Neural progenitor cell (in vitro differentiated cells): ENCODE data around the gene CPSF7. TPM values are rescaled to one million over a fixed set of nuclear protein-coding genes. Genes with fewer than 3 reads are reported as not detected.

ENCODE experiments used
- DNase-seq: peaks from one replicate; pipeline ENCODE4 v3.0.0-alpha.2; 2016; ENCODE audit warnings: low spot score
- H2AFZ ChIP-seq: fragments of 200-600 bp; sonication (generic); replicated peaks from 2 replicates; pipeline ENCODE4 v1.6.1; 2016; ENCODE audit warnings: antibody characterized with exemption
- H3F3A ChIP-seq: fragments of 200-600 bp; sonication (generic); 2 replicates; pipeline ENCODE4 v1.6.1; 2016; ENCODE audit warnings: antibody characterized with exemption, low read depth
- H3K27ac ChIP-seq: fragments of 200-600 bp; sonication (generic); 2 replicates; pipeline ENCODE4 v1.5.1; 2016; ENCODE audit warnings: mild to moderate bottlenecking
- H3K27me3 ChIP-seq: fragments of 200-600 bp; sonication (generic); 2 replicates; pipeline ENCODE4 v1.6.1; 2016; ENCODE audit warnings: mild to moderate bottlenecking, moderate library complexity
- H3K36me3 ChIP-seq: fragments of 200-600 bp; sonication (generic); 2 replicates; pipeline ENCODE4 v1.5.1; 2016
- H3K4me1 ChIP-seq: fragments of 200-600 bp; sonication (generic); 2 replicates; pipeline ENCODE4 v1.6.1; 2016; ENCODE audit warnings: mixed run types
- H3K4me2 ChIP-seq: fragments of 200-600 bp; sonication (generic); 2 replicates; pipeline ENCODE4 v1.6.1; 2016
- H3K4me3 ChIP-seq: fragments of 200-600 bp; sonication (generic); 2 replicates; pipeline ENCODE4 v1.5.1; 2016
- H3K79me2 ChIP-seq: fragments of 200-600 bp; sonication (generic); 2 replicates; pipeline ENCODE4 v1.6.1; 2016; ENCODE audit warnings: low read depth
- H3K9ac ChIP-seq: fragments of 200-600 bp; sonication (generic); 2 replicates; pipeline ENCODE4 v1.6.1; 2016
- H3K9me3 ChIP-seq: fragments of 200-600 bp; sonication (generic); 2 replicates; pipeline ENCODE4 v1.5.1; 2016; ENCODE audit warnings: low read depth
- H4K20me1 ChIP-seq: fragments of 200-600 bp; sonication (generic); 2 replicates; pipeline ENCODE4 v1.6.1; 2016; ENCODE audit warnings: low read depth
- H3K27ac Mint-ChIP-seq: 3 replicates; pipeline ENCODE4 v1.8.0; 2021; ENCODE audit warnings: mixed read lengths
- H3K27me3 Mint-ChIP-seq: 2 replicates; pipeline ENCODE4 v1.8.0; 2022; ENCODE audit warnings: low read depth, mild to moderate bottlenecking, inconsistent platforms, moderate library complexity, mixed read lengths; ENCODE audit not compliant: insufficient read depth
- H3K36me3 Mint-ChIP-seq: 3 replicates; pipeline ENCODE4 v1.8.0; 2021; ENCODE audit warnings: mixed read lengths
- H3K4me1 Mint-ChIP-seq: 3 replicates; pipeline ENCODE4 v1.8.0; 2021; ENCODE audit warnings: mixed read lengths
- H3K4me3 Mint-ChIP-seq: 3 replicates; pipeline ENCODE4 v1.8.0; 2021; ENCODE audit warnings: mild to moderate bottlenecking, moderate library complexity, mixed read lengths
- H3K9me3 Mint-ChIP-seq: 3 replicates; pipeline ENCODE4 v1.8.0; 2020; ENCODE audit warnings: mixed read lengths
- EZH2 ChIP-seq: fragments of 200-600 bp; sonication (generic); IDR thresholded peaks from 2 replicates; pipeline ENCODE4 v1.6.1; 2017; ENCODE audit warnings: antibody characterized with exemption, mild to moderate bottlenecking, moderate library complexity
- EZH2phosphoT487 ChIP-seq: fragments of 200-600 bp; sonication (generic); IDR thresholded peaks from 2 replicates; pipeline ENCODE4 v1.6.1; 2017; ENCODE audit warnings: antibody characterized with exemption
- total RNA-seq: library from RNA; depleted of rRNA; stranded (reverse); fragments of >200 nt; gene quantifications from 2 replicates; pipeline ENCODE4 v1.2.3, GENCODE V29; 2015; ENCODE audit warnings: low replicate concordance
- TF ChIP-seq, protein P1 (sequence below): fragments of 200-600 bp; sonication (generic); IDR thresholded peaks from 2 replicates; pipeline ENCODE4 v1.5.1; 2017; ENCODE audit warnings: antibody characterized with exemption, mild to moderate bottlenecking

Gene CPSF7
- total RNA-seq, 1 donor from 2014 or later: 60.7 TPM

- H3K27ac ChIP-seq: peak overlapping the region; percentile 99
- peaks cover 40% of the 10 kb centered on the region for H3K36me3 Mint-ChIP-seq
- no peaks in the 10 kb centered on the region for H3K9me3 ChIP-seq
- H3F3A ChIP-seq: peaks cover 57% of the 10 kb centered on the region
- peak overlapping the region; percentile 99 for H3K9ac ChIP-seq
- no peak overlapping the region for H3K27ac Mint-ChIP-seq
- H3K9me3 Mint-ChIP-seq: no peaks in the 10 kb centered on the region
- H3K4me3 Mint-ChIP-seq: peak overlapping the region; percentile 98
- H3K4me1 ChIP-seq: peaks cover 15% of the 10 kb centered on the region
- DNase-seq: peak; percentile 93
- peaks cover 4% of the 10 kb centered on the region for H3K27me3 Mint-ChIP-seq
- H3K4me1 Mint-ChIP-seq: peaks cover 32% of the 10 kb centered on the region
- TF ChIP-seq, protein P1, sequence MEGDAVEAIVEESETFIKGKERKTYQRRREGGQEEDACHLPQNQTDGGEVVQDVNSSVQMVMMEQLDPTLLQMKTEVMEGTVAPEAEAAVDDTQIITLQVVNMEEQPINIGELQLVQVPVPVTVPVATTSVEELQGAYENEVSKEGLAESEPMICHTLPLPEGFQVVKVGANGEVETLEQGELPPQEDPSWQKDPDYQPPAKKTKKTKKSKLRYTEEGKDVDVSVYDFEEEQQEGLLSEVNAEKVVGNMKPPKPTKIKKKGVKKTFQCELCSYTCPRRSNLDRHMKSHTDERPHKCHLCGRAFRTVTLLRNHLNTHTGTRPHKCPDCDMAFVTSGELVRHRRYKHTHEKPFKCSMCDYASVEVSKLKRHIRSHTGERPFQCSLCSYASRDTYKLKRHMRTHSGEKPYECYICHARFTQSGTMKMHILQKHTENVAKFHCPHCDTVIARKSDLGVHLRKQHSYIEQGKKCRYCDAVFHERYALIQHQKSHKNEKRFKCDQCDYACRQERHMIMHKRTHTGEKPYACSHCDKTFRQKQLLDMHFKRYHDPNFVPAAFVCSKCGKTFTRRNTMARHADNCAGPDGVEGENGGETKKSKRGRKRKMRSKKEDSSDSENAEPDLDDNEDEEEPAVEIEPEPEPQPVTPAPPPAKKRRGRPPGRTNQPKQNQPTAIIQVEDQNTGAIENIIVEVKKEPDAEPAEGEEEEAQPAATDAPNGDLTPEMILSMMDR: peak; percentile 59
- no peak for TF ChIP-seq EZH2phosphoT487
- TF ChIP-seq EZH2: peak; percentile 3
- H4K20me1 ChIP-seq: peaks cover 44% of the 10 kb centered on the region
- peak overlapping the region; percentile 91 for H3K4me2 ChIP-seq
- no peaks in the 10 kb centered on the region for H3K27me3 ChIP-seq
- peaks cover 92% of the 10 kb centered on the region for H3K79me2 ChIP-seq
- H3K36me3 ChIP-seq: peaks cover 19% of the 10 kb centered on the region
- H2AFZ ChIP-seq: peak overlapping the region; percentile 78
- peak overlapping the region; percentile 79 for H3K4me3 ChIP-seq
These were observed 457 bp downstream of the CPSF7 start for GRCh38 chr11:61429346-61429690.

DNA sequence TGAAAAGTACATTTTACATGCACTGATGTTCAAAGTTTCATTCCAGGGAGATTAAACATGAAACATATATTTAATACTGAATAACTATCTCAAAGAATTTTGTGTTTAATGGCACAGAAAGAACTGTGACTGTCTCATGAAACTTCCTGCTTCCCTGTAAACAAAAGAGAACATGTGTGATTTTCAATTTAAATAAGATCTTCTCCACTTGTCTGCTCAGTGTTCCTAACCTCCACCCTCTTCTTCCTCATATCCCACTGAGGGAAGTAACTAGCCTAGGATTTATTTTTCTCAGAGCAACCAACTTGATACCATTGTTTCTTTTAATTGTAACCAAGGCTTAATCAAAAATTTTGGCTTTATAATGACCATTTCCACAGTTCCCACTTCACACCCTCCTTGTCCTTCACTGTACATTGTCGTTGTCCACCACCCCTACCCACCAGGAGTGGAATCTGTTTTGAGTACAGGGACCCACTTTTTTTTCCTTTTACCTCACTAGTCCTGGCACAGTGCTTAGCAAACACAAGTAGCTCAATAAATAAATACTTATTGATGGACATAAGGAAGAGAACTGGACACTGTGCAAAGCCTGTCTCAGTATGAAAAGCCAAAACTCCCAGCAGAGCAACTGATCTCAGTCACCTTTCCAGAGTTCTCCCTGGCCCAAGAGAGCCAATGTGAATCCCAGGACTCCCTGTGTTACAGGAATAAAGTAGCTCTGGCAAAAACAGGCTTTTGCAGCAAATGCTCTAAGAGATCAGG lies 4.2 kb downstream of the CPSF7 start:
- peaks cover 23% of the 10 kb centered on the region for H3K4me1 Mint-ChIP-seq
- Histone ChIP-seq H3K27me3 (no peaks in the 10 kb centered on the region), H3K4me1 (peaks cover 6% of the 10 kb centered on the region), H3K36me3 (peaks cover 32% of the 10 kb centered on the region), H3K27ac (peak overlapping the region; percentile 7), H3F3A (peaks cover 32% of the 10 kb centered on the region), H3K4me3 (no peak overlapping the region), H3K9me3 (no peaks in the 10 kb centered on the region), H2AFZ (no peak overlapping the region), H3K9ac (no peak overlapping the region), H3K4me2 (no peak overlapping the region), H4K20me1 (peaks cover 62% of the 10 kb centered on the region), H3K79me2 (peaks cover 90% of the 10 kb centered on the region)
- H3K27me3 Mint-ChIP-seq: peaks cover 2% of the 10 kb centered on the region
- H3K36me3 Mint-ChIP-seq: peaks cover 42% of the 10 kb centered on the region
- no peak overlapping the region for H3K27ac Mint-ChIP-seq
- TF ChIP-seq EZH2phosphoT487 (no peak), EZH2 (no peak)
- TF ChIP-seq, protein P1: no peak
- no peak for DNase-seq
- no peaks in the 10 kb centered on the region for H3K9me3 Mint-ChIP-seq
- H3K4me3 Mint-ChIP-seq: no peak overlapping the region

- Histone ChIP-seq H3K9me3 (no peaks in the 10 kb centered on the region), H3K27me3 (no peaks in the 10 kb centered on the region), H3K9ac (no peak overlapping the region), H3K36me3 (peaks cover 26% of the 10 kb centered on the region), H3F3A (peaks cover 13% of the 10 kb centered on the region), H3K27ac (no peak overlapping the region), H4K20me1 (peaks cover 77% of the 10 kb centered on the region), H3K79me2 (peaks cover 97% of the 10 kb centered on the region), H3K4me1 (no peaks in the 10 kb centered on the region), H3K4me3 (no peak overlapping the region), H2AFZ (no peak overlapping the region), H3K4me2 (no peak overlapping the region)
- no peak for DNase-seq
- no peaks in the 10 kb centered on the region for H3K9me3 Mint-ChIP-seq
- peaks cover 42% of the 10 kb centered on the region for H3K36me3 Mint-ChIP-seq
- H3K4me1 Mint-ChIP-seq: peaks cover 11% of the 10 kb centered on the region
- no peak overlapping the region for H3K27ac Mint-ChIP-seq
- peaks cover 4% of the 10 kb centered on the region for H3K27me3 Mint-ChIP-seq
- no peak for TF ChIP-seq EZH2phosphoT487
- TF ChIP-seq, protein P1: no peak
- no peak for TF ChIP-seq EZH2
- H3K4me3 Mint-ChIP-seq: no peak overlapping the region
These were observed 7.5 kb downstream of the CPSF7 start for GRCh38 chr11:61422226-61422625.
